MCF 10A (cell line): ENCODE data around the gene AP3D1. TPM values are rescaled to one million over a fixed set of nuclear protein-coding genes. Genes with fewer than 3 reads are reported as not detected.

Source experiments
- BruUV-seq: library from RNA; stranded (reverse); fragments of 400-500 nt; replicated peaks from 2 replicates; lab custom pipeline; 2021; lab: Mats Ljungman, UMichigan
- CTCF ChIA-PET: fragments of 300-600 bp; sonication (Branson Sonifier 250); formaldehyde crosslinking; extraction: SDS; loops from one replicate; lab custom pipeline; 2021; ENCODE audit warnings: antibody characterized with exemption, inconsistent platforms; lab: Yijun Ruan, JAX
- POLR2A ChIA-PET: fragments of 300-600, 350-650 bp; sonication (Branson Sonifier 250); formaldehyde crosslinking; extraction: SDS; loops from one replicate; lab custom pipeline; 2020; ENCODE audit warnings: antibody characterized with exemption, inconsistent platforms; lab: Yijun Ruan, JAX
- DNase-seq: peaks from one replicate; pipeline ENCODE4 v3.0.0-alpha.2; 2018; ENCODE audit not compliant: unreplicated experiment
- H3K27ac Mint-ChIP-seq: one replicate; pipeline ENCODE4 v1.8.0; 2022; ENCODE audit warnings: mild to moderate bottlenecking, low read depth, mixed read lengths; ENCODE audit not compliant: unreplicated experiment
- H3K27me3 Mint-ChIP-seq: one replicate; pipeline ENCODE4 v1.8.0; 2022; ENCODE audit warnings: mixed read lengths; ENCODE audit not compliant: insufficient read depth, unreplicated experiment
- H3K36me3 Mint-ChIP-seq: one replicate; pipeline ENCODE4 v1.8.0; 2022; ENCODE audit warnings: mild to moderate bottlenecking, moderate library complexity, mixed read lengths; ENCODE audit not compliant: insufficient read depth, unreplicated experiment
- H3K4me1 Mint-ChIP-seq: one replicate; pipeline ENCODE4 v1.8.0; 2022; ENCODE audit warnings: mixed read lengths; ENCODE audit not compliant: insufficient read depth, unreplicated experiment
- H3K4me3 Mint-ChIP-seq: one replicate; pipeline ENCODE4 v1.8.0; 2022; ENCODE audit warnings: mild to moderate bottlenecking, moderate library complexity, mixed read lengths; ENCODE audit not compliant: unreplicated experiment
- H3K9me3 Mint-ChIP-seq: one replicate; pipeline ENCODE4 v1.8.0; 2022; ENCODE audit warnings: mixed read lengths; ENCODE audit not compliant: unreplicated experiment
- CTCF ChIP-seq: fragments of 200-600 bp; IDR thresholded peaks from one replicate; pipeline ENCODE4 v1.8.0; 2022; ENCODE audit warnings: antibody characterized with exemption, mild to moderate bottlenecking; ENCODE audit not compliant: unreplicated experiment
- intact Hi-C: fragments of 100-400 bp; cut with micrococcal nuclease; formaldehyde crosslinking; loops from 2 replicates; pipeline ENCODE4 v1.14.1; 2022
- total RNA-seq: library from RNA; stranded (reverse); gene quantifications from 2 replicates; pipeline ENCODE4 v1.2.3, GENCODE V29; 2022

The AP3D1 gene
- total RNA-seq, 1 experiment from 2014 or later: 181 TPM

- Mint-ChIP-seq H3K4me1 (peaks cover 11% of the 10 kb centered on the region), H3K27me3 (no peaks in the 10 kb centered on the region), H3K9me3 (no peaks in the 10 kb centered on the region), H3K36me3 (peaks cover 6% of the 10 kb centered on the region), H3K27ac (no peak overlapping the region), H3K4me3 (no peak overlapping the region)
- no peak for DNase-seq
- ChIA-PET CTCF (interaction anchor here (0.6 kb wide), 1 partner anchor 488 kb away, joined by 3 read pairs; no protein-coding TSS in a partner anchor), POLR2A (no interaction called here)
- no peak for TF ChIP-seq CTCF
- intact Hi-C loops: no loop called here
- BruUV-seq: no TSS peak
Measured at GRCh38 chr19:2160379-2160778, 9.0 kb upstream of the AP3D1 start.

GRCh38 chr19:2157452-2157851 is 6.1 kb upstream of the AP3D1 start:
- H3K4me1 Mint-ChIP-seq: peaks cover 17% of the 10 kb centered on the region
- BruUV-seq: no TSS peak
- no peak overlapping the region for H3K4me3 Mint-ChIP-seq
- no peaks in the 10 kb centered on the region for H3K27me3 Mint-ChIP-seq
- POLR2A ChIA-PET: interaction anchor here (0.6 to 0.8 kb wide), 3 partner anchors 11 to 1673 kb away, joined by 3 to 4 read pairs (median 3); no protein-coding TSS in a partner anchor
- CTCF ChIA-PET: interaction anchor here (0.6 to 1.0 kb wide), 2 partner anchors 12 to 1032 kb away, joined by 3 to 7 read pairs; no protein-coding TSS in a partner anchor
- TF ChIP-seq CTCF: no peak
- H3K9me3 Mint-ChIP-seq: no peaks in the 10 kb centered on the region
- intact Hi-C loops: loop anchor here (2.0 kb wide), 1 partner anchor 453 kb away; no protein-coding TSS in a partner anchor
- peaks cover 3% of the 10 kb centered on the region for H3K36me3 Mint-ChIP-seq
- no peak for DNase-seq
- no peak overlapping the region for H3K27ac Mint-ChIP-seq

GRCh38 chr19:2154587-2155075 is 3.3 kb upstream of the AP3D1 start:
- peak; percentile 47 for DNase-seq
- H3K27me3 Mint-ChIP-seq: no peaks in the 10 kb centered on the region
- CTCF ChIA-PET: interaction anchor here (0.7 to 2.1 kb wide), 6 partner anchors 15 to 340 kb away, joined by 3 to 6 read pairs (median 3); no protein-coding TSS in a partner anchor
- peaks cover 12% of the 10 kb centered on the region for H3K4me1 Mint-ChIP-seq
- intact Hi-C loops: loop anchor here (5.0 kb wide), 1 partner anchor 137 kb away; the partner anchor contains the start of gene BTBD2
- no TSS peak for BruUV-seq
- H3K9me3 Mint-ChIP-seq: no peaks in the 10 kb centered on the region
- H3K4me3 Mint-ChIP-seq: no peak overlapping the region
- POLR2A ChIA-PET: interaction anchor here (0.6 to 2.8 kb wide), 11 partner anchors 9 to 273 kb away, joined by 3 to 20 read pairs (median 4); partner anchors contain the start of genes LSM7, PLEKHJ1 and TIMM13
- H3K36me3 Mint-ChIP-seq: peaks cover 2% of the 10 kb centered on the region
- no peak for TF ChIP-seq CTCF
- peak overlapping the region; percentile 90 for H3K27ac Mint-ChIP-seq

- Mint-ChIP-seq H3K4me3 (peak overlapping the region; percentile 78), H3K9me3 (no peaks in the 10 kb centered on the region), H3K4me1 (peaks cover 11% of the 10 kb centered on the region), H3K27ac (peak overlapping the region; percentile 55), H3K27me3 (no peaks in the 10 kb centered on the region), H3K36me3 (peaks cover 30% of the 10 kb centered on the region)
- intact Hi-C loops: loop anchor here (2.0 to 5.0 kb wide), 2 partner anchors 18 to 134 kb away; partner anchors contain the start of gene BTBD2
- CTCF ChIA-PET: no interaction called here
- peak; percentile 20 for DNase-seq
- BruUV-seq: no TSS peak
- TF ChIP-seq CTCF: no peak
- POLR2A ChIA-PET: interaction anchor here (0.6 to 2.9 kb wide), 9 partner anchors 15 to 296 kb away, joined by 3 to 11 read pairs (median 4); partner anchors contain the start of gene TIMM13
Measured at GRCh38 chr19:2150794-2151338, 500 bp downstream of the AP3D1 start.
